AG09309 (cell line): Measurements from ENCODE around the gene NOC4L.
A peak's percentile ranks its signal among the peaks of the same experiment; 100 is the strongest.

Experiments used
- DNase-seq: peaks from one replicate; pipeline ENCODE4 v3.0.0-alpha.2; 2010; ENCODE audit warnings: low read depth
- H3K4me3 ChIP-seq: 2 replicates; pipeline ENCODE4 v1.5.1; 2011; ENCODE audit warnings: mild to moderate bottlenecking, low read depth, low read length, moderate library complexity; ENCODE audit not compliant: control insufficient read depth
- TF ChIP-seq, protein P1 (sequence below): IDR thresholded peaks from 2 replicates; pipeline ENCODE4 v1.5.1; 2011; ENCODE audit warnings: mild to moderate bottlenecking, low read depth, low read length, inconsistent platforms; ENCODE audit not compliant: insufficient read depth, control insufficient read depth; ENCODE audit errors: missing control alignments

Gene NOC4L

GRCh38 chr12:132138941-132139871 lies 5.1 kb upstream of the NOC4L start:
- H3K4me3 ChIP-seq = no peak overlapping the region
- TF ChIP-seq, protein P1, sequence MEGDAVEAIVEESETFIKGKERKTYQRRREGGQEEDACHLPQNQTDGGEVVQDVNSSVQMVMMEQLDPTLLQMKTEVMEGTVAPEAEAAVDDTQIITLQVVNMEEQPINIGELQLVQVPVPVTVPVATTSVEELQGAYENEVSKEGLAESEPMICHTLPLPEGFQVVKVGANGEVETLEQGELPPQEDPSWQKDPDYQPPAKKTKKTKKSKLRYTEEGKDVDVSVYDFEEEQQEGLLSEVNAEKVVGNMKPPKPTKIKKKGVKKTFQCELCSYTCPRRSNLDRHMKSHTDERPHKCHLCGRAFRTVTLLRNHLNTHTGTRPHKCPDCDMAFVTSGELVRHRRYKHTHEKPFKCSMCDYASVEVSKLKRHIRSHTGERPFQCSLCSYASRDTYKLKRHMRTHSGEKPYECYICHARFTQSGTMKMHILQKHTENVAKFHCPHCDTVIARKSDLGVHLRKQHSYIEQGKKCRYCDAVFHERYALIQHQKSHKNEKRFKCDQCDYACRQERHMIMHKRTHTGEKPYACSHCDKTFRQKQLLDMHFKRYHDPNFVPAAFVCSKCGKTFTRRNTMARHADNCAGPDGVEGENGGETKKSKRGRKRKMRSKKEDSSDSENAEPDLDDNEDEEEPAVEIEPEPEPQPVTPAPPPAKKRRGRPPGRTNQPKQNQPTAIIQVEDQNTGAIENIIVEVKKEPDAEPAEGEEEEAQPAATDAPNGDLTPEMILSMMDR = no peak
- no peak for DNase-seq

GRCh38 chr12:132139912-132140311 lies 4.3 kb upstream of the NOC4L start:
- DNase-seq = no peak
- TF ChIP-seq, protein P1 = no peak
- no peak overlapping the region for H3K4me3 ChIP-seq

GRCh38 chr12:132140501-132140900 lies 3.8 kb upstream of the NOC4L start:
- no peak for DNase-seq
- no peak overlapping the region for H3K4me3 ChIP-seq
- TF ChIP-seq, protein P1 = no peak

DNA sequence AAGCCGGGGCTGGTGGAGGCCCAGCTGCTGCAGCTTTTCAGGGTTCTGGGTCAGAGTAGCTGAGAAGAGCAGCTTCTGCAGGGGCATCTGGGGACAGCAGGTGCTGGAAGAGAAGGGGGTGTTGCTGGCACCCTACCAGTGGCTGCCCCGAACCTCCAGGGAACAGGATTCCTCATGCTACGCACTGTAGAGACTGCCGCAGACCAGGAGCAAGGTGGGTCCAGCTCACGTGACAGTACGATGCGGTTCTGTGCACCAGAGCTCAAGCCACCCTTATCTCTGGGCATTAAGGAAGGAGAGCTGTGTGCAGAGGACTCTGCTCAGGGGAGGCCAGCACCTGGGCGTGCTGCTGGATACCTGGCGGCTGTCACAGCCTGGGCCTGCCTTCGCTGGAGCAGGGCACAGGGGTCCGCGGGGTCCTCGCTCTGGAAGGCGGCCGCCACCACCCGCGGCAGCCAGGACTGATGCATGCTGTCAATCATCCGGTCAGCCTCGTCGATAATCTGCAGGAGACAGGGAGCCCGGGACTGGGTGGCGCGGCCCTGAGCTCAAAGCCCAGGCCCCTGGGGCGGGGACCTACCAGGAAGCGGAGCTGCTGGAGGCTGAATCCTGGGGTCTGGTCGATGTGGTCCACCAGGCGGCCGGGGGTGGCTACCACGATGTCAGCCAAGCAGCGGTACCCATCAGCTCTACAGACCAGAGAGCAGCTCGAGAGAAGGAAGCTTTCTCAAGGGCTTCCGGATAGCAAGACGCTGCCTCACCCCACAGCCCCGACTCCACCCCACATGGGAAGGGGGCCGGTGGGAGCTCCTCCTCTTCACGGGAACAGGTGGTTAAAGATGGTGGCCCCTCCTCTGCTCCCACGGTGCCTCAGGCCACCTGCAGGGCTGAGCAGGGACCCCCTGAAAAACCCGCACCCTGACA lies 3.1 kb upstream of the NOC4L start:
- TF ChIP-seq, protein P1 = no peak
- no peak for DNase-seq
- no peak overlapping the region for H3K4me3 ChIP-seq

DNA sequence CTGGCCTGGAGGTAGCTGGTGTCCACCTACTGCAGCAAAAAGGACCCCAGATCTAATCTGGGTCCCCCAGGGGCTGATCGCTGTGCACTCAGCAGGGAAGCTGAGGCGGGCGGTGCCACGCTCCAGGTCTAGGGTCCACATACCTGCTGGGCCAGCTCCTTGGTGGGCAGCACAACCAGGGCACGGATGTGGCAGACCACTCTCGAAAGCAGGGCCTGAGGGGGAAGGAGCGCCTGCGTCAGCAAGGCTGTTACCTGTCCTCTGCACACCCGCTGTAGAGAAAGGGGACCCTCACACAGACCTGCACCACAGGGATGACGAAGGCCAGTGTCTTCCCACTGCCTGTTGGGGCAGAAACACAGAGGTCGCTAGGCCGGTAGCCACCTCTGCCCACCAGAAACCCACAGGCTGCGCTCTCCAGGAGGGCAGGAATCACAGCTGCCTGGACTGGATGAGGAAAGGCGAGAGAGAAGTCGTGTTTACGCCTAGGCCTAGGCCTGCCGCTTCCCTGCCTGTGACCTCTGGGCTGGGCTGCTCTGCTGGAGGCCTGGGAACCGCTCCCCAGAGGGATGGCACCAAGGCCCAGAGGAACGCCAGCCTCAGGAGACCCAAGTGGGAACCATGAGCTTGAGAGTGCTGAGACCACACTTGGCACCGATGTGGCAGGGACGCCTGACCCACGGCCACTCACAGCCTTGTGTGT lies 2.1 kb upstream of the NOC4L start:
- TF ChIP-seq, protein P1 = no peak
- no peak for DNase-seq
- no peak overlapping the region for H3K4me3 ChIP-seq

GRCh38 chr12:132142679-132143335 lies 1.4 kb upstream of the NOC4L start:
- TF ChIP-seq, protein P1 = no peak
- peak overlapping the region; percentile 94 for H3K4me3 ChIP-seq
- no peak for DNase-seq
